ENCODE measurements around the gene PAQR3.

GRCh38 chr4:78870056-78870455 is 69.2 kb downstream of the PAQR3 start:
- TF ChIP-seq POLR2A (IDR thresholded peaks at IDR 0.05) (no peak), CTCF (IDR thresholded peaks at IDR 0.05) (no peak), POLR2AphosphoS5 (IDR thresholded peaks at IDR 0.05; ENCODE audit: insufficient read depth in 1 of 2, low read depth in 1 of 2) (no peak)
